ENCODE data around the gene ABHD17A. TPM values are rescaled to one million over a fixed set of nuclear protein-coding genes. Genes with fewer than 3 reads are reported as not detected.

Gene ABHD17A
- total RNA-seq, 1 experiment from 2014 or later = 102 TPM

GRCh38 chr19:1911098-1911497 is 25.8 kb upstream of the ABHD17A start:
- no peak for DNase-seq
- H3K4me1 ChIP-seq (ENCODE audit: insufficient read depth, low read length) = peaks cover 18% of the 10 kb centered on the region
- H3K9me3 ChIP-seq (ENCODE audit: low read length) = no peaks in the 10 kb centered on the region
- H3K4me2 ChIP-seq (ENCODE audit: low read length) = no peak overlapping the region
- H3K36me3 ChIP-seq (ENCODE audit: low read depth, low read length) = no peaks in the 10 kb centered on the region
- no peaks in the 10 kb centered on the region for H4K20me1 ChIP-seq (ENCODE audit: low read length)
- peaks cover 63% of the 10 kb centered on the region for H3K79me2 ChIP-seq (ENCODE audit: low read length)
- no peak overlapping the region for H3K4me3 ChIP-seq (ENCODE audit: low read length)
- no peaks in the 10 kb centered on the region for H3K9me2 ChIP-seq (replicated peaks; ENCODE audit: low read length)
- H3K27me3 ChIP-seq (ENCODE audit: low read length) = no peaks in the 10 kb centered on the region
- TF ChIP-seq EZH2phosphoT487 (IDR thresholded peaks at IDR 0.05; ENCODE audit: borderline replicate concordance, low read length) (no peak), CTCF (conservative IDR thresholded peaks at IDR 0.05; ENCODE audit: low read depth, low read length) (no peak), EZH2 (IDR thresholded peaks at IDR 0.05; ENCODE audit: low read length, unreplicated experiment) (no peak)
- H3K9ac ChIP-seq (ENCODE audit: low read length) = no peak overlapping the region
- ChIA-PET POLR2A (ENCODE audit: unreplicated experiment) (no interaction called here), CTCF (no interaction called here)
- no peak overlapping the region for H2AFZ ChIP-seq (ENCODE audit: low read length)
- intact Hi-C loops (cut with micrococcal nuclease) = no loop called here
- peaks cover 3% of the 10 kb centered on the region for H3F3A ChIP-seq (ENCODE audit: low read length, unreplicated experiment)
- ATAC-seq = no peak
- no peak overlapping the region for H3K27ac ChIP-seq (ENCODE audit: low read length)
- BruUV-seq (replicated peaks) = no TSS peak

- Histone ChIP-seq H3K4me1 (ENCODE audit: insufficient read depth, low read length) (peaks cover 18% of the 10 kb centered on the region), H3K27ac (ENCODE audit: low read length) (no peak overlapping the region), H3K36me3 (ENCODE audit: low read depth, low read length) (no peaks in the 10 kb centered on the region), H3K79me2 (ENCODE audit: low read length) (peaks cover 68% of the 10 kb centered on the region), H3K9me2 (replicated peaks; ENCODE audit: low read length) (no peaks in the 10 kb centered on the region), H3K4me3 (ENCODE audit: low read length) (no peak overlapping the region), H3K9ac (ENCODE audit: low read length) (no peak overlapping the region), H3K9me3 (ENCODE audit: low read length) (no peaks in the 10 kb centered on the region), H3F3A (ENCODE audit: low read length, unreplicated experiment) (peaks cover 3% of the 10 kb centered on the region), H2AFZ (ENCODE audit: low read length) (no peak overlapping the region), H3K27me3 (ENCODE audit: low read length) (no peaks in the 10 kb centered on the region), H4K20me1 (ENCODE audit: low read length) (no peaks in the 10 kb centered on the region), H3K4me2 (ENCODE audit: low read length) (no peak overlapping the region)
- ATAC-seq = no peak
- no peak for TF ChIP-seq EZH2phosphoT487 (IDR thresholded peaks at IDR 0.05; ENCODE audit: borderline replicate concordance, low read length)
- no peak for TF ChIP-seq CTCF (conservative IDR thresholded peaks at IDR 0.05; ENCODE audit: low read depth, low read length)
- TF ChIP-seq EZH2 (IDR thresholded peaks at IDR 0.05; ENCODE audit: low read length, unreplicated experiment) = no peak
- ChIA-PET POLR2A (ENCODE audit: unreplicated experiment) (no interaction called here), CTCF (no interaction called here)
- intact Hi-C loops (cut with micrococcal nuclease) = no loop called here
- no TSS peak for BruUV-seq (replicated peaks)
- DNase-seq = no peak
These were observed 24.9 kb upstream of the ABHD17A start for GRCh38 chr19:1910177-1910576.

- TF ChIP-seq CTCF (conservative IDR thresholded peaks at IDR 0.05; ENCODE audit: low read depth, low read length) (no peak), EZH2phosphoT487 (IDR thresholded peaks at IDR 0.05; ENCODE audit: borderline replicate concordance, low read length) (no peak), EZH2 (IDR thresholded peaks at IDR 0.05; ENCODE audit: low read length, unreplicated experiment) (no peak)
- no peak overlapping the region for H3K27ac ChIP-seq (ENCODE audit: low read length)
- peaks cover 3% of the 10 kb centered on the region for H3F3A ChIP-seq (ENCODE audit: low read length, unreplicated experiment)
- DNase-seq = no peak
- H3K36me3 ChIP-seq (ENCODE audit: low read depth, low read length) = no peaks in the 10 kb centered on the region
- ChIA-PET CTCF (no interaction called here), POLR2A (ENCODE audit: unreplicated experiment) (no interaction called here)
- H3K4me2 ChIP-seq (ENCODE audit: low read length) = no peak overlapping the region
- no peaks in the 10 kb centered on the region for H3K9me3 ChIP-seq (ENCODE audit: low read length)
- H3K4me1 ChIP-seq (ENCODE audit: insufficient read depth, low read length) = peaks cover 20% of the 10 kb centered on the region
- H3K9ac ChIP-seq (ENCODE audit: low read length) = no peak overlapping the region
- no peaks in the 10 kb centered on the region for H3K27me3 ChIP-seq (ENCODE audit: low read length)
- H3K4me3 ChIP-seq (ENCODE audit: low read length) = no peak overlapping the region
- BruUV-seq (replicated peaks) = no TSS peak
- intact Hi-C loops (cut with micrococcal nuclease) = no loop called here
- H4K20me1 ChIP-seq (ENCODE audit: low read length) = no peaks in the 10 kb centered on the region
- H3K79me2 ChIP-seq (ENCODE audit: low read length) = peaks cover 68% of the 10 kb centered on the region
- ATAC-seq = no peak
- no peak overlapping the region for H2AFZ ChIP-seq (ENCODE audit: low read length)
- no peaks in the 10 kb centered on the region for H3K9me2 ChIP-seq (replicated peaks; ENCODE audit: low read length)
These were observed 24.4 kb upstream of the ABHD17A start for GRCh38 chr19:1909761-1910080.

Data from PC-3 (cell line).